ENCODE measurements around the gene CDHR2.

The CDHR2 gene

GRCh38 chr5:176540956-176541337 is 8.2 kb upstream of the CDHR2 start:
- Histone ChIP-seq H3K27ac (ENCODE audit: low read length) (peak overlapping the region; percentile 60; the same call in 1 of the 2 replicates), H3K9ac (ENCODE audit: low read length) (no peak overlapping the region)

GRCh38 chr5:176541338-176542134 is 7.6 kb upstream of the CDHR2 start:
- Histone ChIP-seq H3K9me2 (replicated peaks; ENCODE audit: insufficient read depth, low read length) (no peaks in the 10 kb centered on the region), H3K4me1 (ENCODE audit: low read length) (peaks cover 21% of the 10 kb centered on the region), H3K4me3 (ENCODE audit: low read length) (peak overlapping the region; percentile 80; the same call in 1 of the 2 replicates)

More at GRCh38 chr5:176540956-176541337, 8.2 kb upstream of the CDHR2 start:
- H2AFZ ChIP-seq (ENCODE audit: low read length), result peak overlapping the region; percentile 57; the same call in 1 of the 2 replicates
- DNase-seq, result no peak
- H3K79me2 ChIP-seq (ENCODE audit: low read length), result peaks cover 7% of the 10 kb centered on the region
- peaks cover 27% of the 10 kb centered on the region for H3F3A ChIP-seq (ENCODE audit: insufficient read depth, low read length)
- TF ChIP-seq EZH2 (optimal IDR thresholded peaks at IDR 0.05; ENCODE audit: low read depth, low read length) (no peak), EZH2phosphoT487 (IDR thresholded peaks at IDR 0.05; ENCODE audit: low read length) (no peak), CTCF (IDR thresholded peaks at IDR 0.05; ENCODE audit: low read length) (no peak)
- peak overlapping the region; percentile 93 for H3K4me2 ChIP-seq (ENCODE audit: low read depth, low read length)
- H3K4me1 ChIP-seq (ENCODE audit: low read length), result peaks cover 21% of the 10 kb centered on the region
- no peak overlapping the region for H3K4me3 ChIP-seq (ENCODE audit: low read length)
- H3K9me3 ChIP-seq (replicated peaks; ENCODE audit: insufficient read depth, low read length), result no peaks in the 10 kb centered on the region
- H3K27me3 ChIP-seq (replicated peaks; ENCODE audit: insufficient read depth, low read length), result no peaks in the 10 kb centered on the region
- no peaks in the 10 kb centered on the region for H3K36me3 ChIP-seq (replicated peaks; ENCODE audit: insufficient read depth, low read length)
- no peaks in the 10 kb centered on the region for H3K9me2 ChIP-seq (replicated peaks; ENCODE audit: insufficient read depth, low read length)
- H4K20me1 ChIP-seq (ENCODE audit: insufficient read depth, low read length), result no peaks in the 10 kb centered on the region

GRCh38 chr5:176542135-176542595 is 7.0 kb upstream of the CDHR2 start:
- peaks cover 25% of the 10 kb centered on the region for H3F3A ChIP-seq (ENCODE audit: insufficient read depth, low read length)
- H3K36me3 ChIP-seq (replicated peaks; ENCODE audit: insufficient read depth, low read length), result no peaks in the 10 kb centered on the region
- H3K79me2 ChIP-seq (ENCODE audit: low read length), result 0 out of 2 replicates have a peak, but pooled peaks cover 2% of the 10 kb centered on the region
- peak overlapping the region; percentile 80 for H3K4me3 ChIP-seq (ENCODE audit: low read length)
- H2AFZ ChIP-seq (ENCODE audit: low read length), result peak overlapping the region; percentile 57
- peak overlapping the region; percentile 60; the same call in 1 of the 2 replicates for H3K27ac ChIP-seq (ENCODE audit: low read length)
- H3K4me1 ChIP-seq (ENCODE audit: low read length), result peaks cover 21% of the 10 kb centered on the region
- H4K20me1 ChIP-seq (ENCODE audit: insufficient read depth, low read length), result no peaks in the 10 kb centered on the region
- H3K9ac ChIP-seq (ENCODE audit: low read length), result peak overlapping the region; percentile 86; the same call in 1 of the 2 replicates
- H3K9me2 ChIP-seq (replicated peaks; ENCODE audit: insufficient read depth, low read length), result no peaks in the 10 kb centered on the region
- DNase-seq, result peak; percentile 29
- no peaks in the 10 kb centered on the region for H3K9me3 ChIP-seq (replicated peaks; ENCODE audit: insufficient read depth, low read length)
- TF ChIP-seq EZH2phosphoT487 (IDR thresholded peaks at IDR 0.05; ENCODE audit: low read length) (no peak), EZH2 (optimal IDR thresholded peaks at IDR 0.05; ENCODE audit: low read depth, low read length) (no peak), CTCF (IDR thresholded peaks at IDR 0.05; ENCODE audit: low read length) (no peak)
- no peaks in the 10 kb centered on the region for H3K27me3 ChIP-seq (replicated peaks; ENCODE audit: insufficient read depth, low read length)
- H3K4me2 ChIP-seq (ENCODE audit: low read depth, low read length), result peak overlapping the region; percentile 93

More at GRCh38 chr5:176541338-176542134, 7.6 kb upstream of the CDHR2 start:
- Histone ChIP-seq H3K4me2 (ENCODE audit: low read depth, low read length) (peak overlapping the region; percentile 93), H3K36me3 (replicated peaks; ENCODE audit: insufficient read depth, low read length) (no peaks in the 10 kb centered on the region), H3K27ac (ENCODE audit: low read length) (peak overlapping the region; percentile 60; the same call in 1 of the 2 replicates), H3K79me2 (ENCODE audit: low read length) (peaks cover 2% of the 10 kb centered on the region; the same call in 1 of the 2 replicates), H2AFZ (ENCODE audit: low read length) (peak overlapping the region; percentile 57), H3K9ac (ENCODE audit: low read length) (peak overlapping the region; percentile 86; the same call in 1 of the 2 replicates), H3F3A (ENCODE audit: insufficient read depth, low read length) (peaks cover 27% of the 10 kb centered on the region), H3K27me3 (replicated peaks; ENCODE audit: insufficient read depth, low read length) (no peaks in the 10 kb centered on the region), H3K9me3 (replicated peaks; ENCODE audit: insufficient read depth, low read length) (no peaks in the 10 kb centered on the region), H4K20me1 (ENCODE audit: insufficient read depth, low read length) (no peaks in the 10 kb centered on the region)
- no peak for TF ChIP-seq EZH2phosphoT487 (IDR thresholded peaks at IDR 0.05; ENCODE audit: low read length)
- no peak for TF ChIP-seq CTCF (IDR thresholded peaks at IDR 0.05; ENCODE audit: low read length)
- no peak for TF ChIP-seq EZH2 (optimal IDR thresholded peaks at IDR 0.05; ENCODE audit: low read depth, low read length)
- DNase-seq, result peak; percentile 68

All from MM.1S (cell line).